ENCODE data around the gene KRTAP5-11. TPM values are rescaled to one million over a fixed set of nuclear protein-coding genes. Genes with fewer than 3 reads are reported as not detected.

The KRTAP5-11 gene
- total and polyA plus RNA-seq, 2 of the 8 experiments (the other 6 are each of a cell fraction or from before 2014, with no cell fraction given), result not detected

DNA sequence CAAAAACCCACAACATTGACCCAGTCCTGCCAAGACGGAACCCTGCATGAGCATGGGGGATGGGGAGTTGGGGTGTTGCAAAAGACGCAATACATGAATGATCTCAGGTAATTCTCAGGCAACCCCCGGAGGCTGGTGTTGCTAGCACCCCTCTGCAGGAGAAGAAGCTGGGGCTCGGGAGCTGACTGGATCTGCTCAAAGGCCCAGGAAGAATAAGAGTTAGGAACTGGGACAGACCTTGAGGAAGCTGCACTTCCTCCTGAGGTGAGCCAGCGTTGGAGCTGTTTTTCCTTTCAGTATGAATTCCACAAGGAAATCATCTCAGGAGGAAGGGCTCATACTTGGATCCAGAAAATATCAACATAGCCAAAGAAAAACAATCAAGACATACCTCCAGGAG lies 34.6 kb downstream of the KRTAP5-11 start, which contains the start of gene KRTAP5-9 (continued):
- TF ChIP-seq TAF7 (optimal IDR thresholded peaks at IDR 0.05; ENCODE audit: borderline replicate concordance, low read depth, low read length), result no peak
- no peak for TF ChIP-seq BRCA1 (IDR thresholded peaks at IDR 0.05; ENCODE audit: low read depth, low read length)
- no peak for TF ChIP-seq BACH1 (IDR thresholded peaks at IDR 0.05; ENCODE audit: low read length)

All from H1 (cell line).